ENCODE measurements around the gene ZNF532.

Gene ZNF532
- long read RNA-seq = 0 reads

- DNase-seq (ENCODE audit: low read depth in 1 of 2, low spot score in 1 of 2) = no peak
- no peak within 1 kb of the TSS for H3K27ac ChIP-seq (replicated peaks)
- H3K4me3 ChIP-seq (replicated peaks; ENCODE audit: insufficient read depth, low read length) = no peak within 1 kb of the TSS
- no peak for TF ChIP-seq CTCF (IDR thresholded peaks at IDR 0.05; ENCODE audit: insufficient read depth, low read length)
- TF ChIP-seq SPI1 (IDR thresholded peaks at IDR 0.05; ENCODE audit: borderline replicate concordance, low read depth) = no peak
- H3K27me3 ChIP-seq (ENCODE audit: insufficient read depth, poor library complexity, severe bottlenecking) = peaks cover 64% of the 10 kb centered on the region
Observed at GRCh38 chr18:58864146-58865032, at the start of gene ZNF532. ZNF532 (plus strand) TSS chr18:58864877. CDS start in a region left out here.

GRCh38 chr18:58819051-58819450 lies 45.6 kb upstream of the ZNF532 start:
- no peak overlapping the region for H3K27ac ChIP-seq (replicated peaks)
- no peak for DNase-seq (ENCODE audit: low read depth in 1 of 2, low spot score in 1 of 2)
- no peak for TF ChIP-seq POLR2AphosphoS5 (IDR thresholded peaks at IDR 0.05; ENCODE audit: low read depth)
- no peak for TF ChIP-seq SPI1 (IDR thresholded peaks at IDR 0.05; ENCODE audit: borderline replicate concordance, low read depth)
- TF ChIP-seq REST (IDR thresholded peaks at IDR 0.05; ENCODE audit: insufficient replicate concordance, low read depth) = no peak
- TF ChIP-seq CTCF (IDR thresholded peaks at IDR 0.05; ENCODE audit: insufficient read depth, low read length) = no peak
- no peak for TF ChIP-seq GABPA (IDR thresholded peaks at IDR 0.05; ENCODE audit: low read depth)

GRCh38 chr18:58820251-58820650 lies 44.4 kb upstream of the ZNF532 start:
- no peak for DNase-seq (ENCODE audit: low read depth in 1 of 2, low spot score in 1 of 2)
- H3K4me3 ChIP-seq (replicated peaks; ENCODE audit: insufficient read depth, low read length) = no peak overlapping the region
- H3K27ac ChIP-seq (replicated peaks) = no peak overlapping the region
- H3K27me3 ChIP-seq (ENCODE audit: insufficient read depth, poor library complexity, severe bottlenecking) = peaks cover 6% of the 10 kb centered on the region
- no peak for TF ChIP-seq GABPA (IDR thresholded peaks at IDR 0.05; ENCODE audit: low read depth)
- TF ChIP-seq POLR2AphosphoS5 (IDR thresholded peaks at IDR 0.05; ENCODE audit: low read depth) = no peak
- TF ChIP-seq REST (IDR thresholded peaks at IDR 0.05; ENCODE audit: insufficient replicate concordance, low read depth) = no peak
- no peak for TF ChIP-seq SPI1 (IDR thresholded peaks at IDR 0.05; ENCODE audit: borderline replicate concordance, low read depth)
- no peak for TF ChIP-seq CTCF (IDR thresholded peaks at IDR 0.05; ENCODE audit: insufficient read depth, low read length)

More at GRCh38 chr18:58819051-58819450, 45.6 kb upstream of the ZNF532 start:
- Histone ChIP-seq H3K27me3 (ENCODE audit: insufficient read depth, poor library complexity, severe bottlenecking) (peaks cover 3% of the 10 kb centered on the region), H3K4me3 (replicated peaks; ENCODE audit: insufficient read depth, low read length) (no peak overlapping the region)

Measured in HL-60 (cell line).